GM18505 (cell line): ENCODE results near the gene PON2.

ENCODE experiments used
- ATAC-seq: cut with Tn5 transposase; IDR thresholded peaks from one replicate; pipeline ENCODE4 v1.9.1; 2021; ENCODE audit not compliant: unreplicated experiment
- POLR2A ChIP-seq: IDR thresholded peaks from 4 replicates; pipeline ENCODE4 v1.6.1; 2011; ENCODE audit warnings: borderline replicate concordance; ENCODE audit not compliant: insufficient read depth, insufficient read length; ENCODE audit errors: extremely low read depth

PON2 gene

DNA sequence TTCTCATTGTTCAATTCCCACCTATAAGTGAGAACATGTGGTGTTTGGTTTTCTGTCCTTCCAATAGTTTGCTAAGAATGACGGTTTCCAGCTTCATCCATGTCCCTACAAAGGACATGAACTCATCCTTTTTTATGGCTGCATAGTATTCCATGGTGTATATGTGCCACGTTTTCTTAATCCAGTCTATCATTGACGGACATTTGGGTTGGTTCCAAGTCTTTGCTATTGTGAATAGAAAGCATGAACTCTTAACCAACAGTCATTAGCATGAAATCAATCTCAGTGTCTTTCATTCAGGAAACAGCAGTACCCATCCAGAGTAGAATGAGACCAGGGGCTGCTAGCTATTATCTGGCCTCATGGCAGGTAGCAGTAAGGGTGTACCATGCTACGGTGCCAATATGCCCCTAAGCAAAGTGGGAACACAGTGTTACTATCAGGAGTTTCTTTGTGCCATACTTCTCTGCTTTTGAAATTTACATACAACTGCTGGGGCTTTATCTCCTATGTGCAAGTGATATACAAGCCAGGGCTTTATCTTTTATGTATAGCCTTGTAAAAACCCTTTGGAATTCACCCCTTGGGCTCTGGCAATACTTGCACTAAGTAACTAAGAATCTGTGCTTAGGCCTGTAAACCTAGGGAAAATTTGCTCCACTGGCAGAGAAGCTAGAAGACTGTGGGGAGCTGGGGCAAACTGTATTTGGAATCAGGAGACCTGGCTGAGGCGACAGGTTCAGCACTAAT, 5.4 kb downstream of the PON2 start:
- no peak for ATAC-seq
- no peak for TF ChIP-seq POLR2A

DNA sequence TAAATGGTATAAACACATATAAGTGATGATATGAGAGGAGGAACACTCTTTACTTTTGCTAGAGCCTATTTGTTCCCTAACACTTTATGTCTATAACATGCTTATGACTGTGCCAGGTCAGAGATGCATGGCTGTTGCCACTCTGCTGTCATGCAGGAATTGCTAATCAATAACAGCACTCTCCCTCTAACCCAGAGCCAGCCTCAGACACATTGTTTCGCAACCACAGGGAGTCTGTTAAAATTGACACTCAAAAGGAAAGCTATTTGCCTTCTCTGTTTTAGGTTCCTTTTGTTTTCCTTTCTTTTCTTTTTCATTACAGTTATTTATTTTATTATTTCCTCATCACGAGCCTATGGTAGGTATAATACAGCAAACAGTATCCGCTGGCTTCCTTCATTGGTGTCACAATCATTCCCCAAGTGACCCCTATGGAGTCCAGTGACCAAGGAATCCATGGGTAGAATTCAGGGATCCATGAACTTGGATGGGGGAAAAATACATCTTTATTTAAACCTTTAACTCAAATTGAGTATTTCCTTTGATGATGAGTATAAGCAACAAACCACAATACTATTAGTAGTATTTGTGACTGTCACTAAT, 6.8 kb downstream of the PON2 start:
- TF ChIP-seq POLR2A: no peak
- ATAC-seq: no peak

DNA sequence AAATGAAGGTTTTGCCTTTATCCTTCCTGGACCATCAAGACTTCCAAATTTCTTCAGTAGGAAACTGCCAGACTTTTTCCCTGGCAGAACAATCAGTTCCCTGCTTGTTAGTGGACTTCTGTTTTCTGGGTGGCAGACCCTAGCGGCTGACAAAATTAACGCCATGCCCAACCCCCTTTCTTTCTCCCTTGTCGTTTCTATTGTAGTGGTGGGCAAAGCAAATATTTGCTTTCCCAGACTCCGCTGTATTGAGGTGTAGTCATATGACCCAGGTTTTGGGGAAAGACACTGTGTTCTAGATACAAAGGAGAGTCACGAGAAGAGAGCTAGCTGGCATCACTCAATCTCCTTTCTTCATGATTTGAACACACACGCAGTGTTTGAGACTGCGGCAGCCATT, 7.7 kb downstream of the PON2 start:
- TF ChIP-seq POLR2A: no peak
- no peak for ATAC-seq

DNA sequence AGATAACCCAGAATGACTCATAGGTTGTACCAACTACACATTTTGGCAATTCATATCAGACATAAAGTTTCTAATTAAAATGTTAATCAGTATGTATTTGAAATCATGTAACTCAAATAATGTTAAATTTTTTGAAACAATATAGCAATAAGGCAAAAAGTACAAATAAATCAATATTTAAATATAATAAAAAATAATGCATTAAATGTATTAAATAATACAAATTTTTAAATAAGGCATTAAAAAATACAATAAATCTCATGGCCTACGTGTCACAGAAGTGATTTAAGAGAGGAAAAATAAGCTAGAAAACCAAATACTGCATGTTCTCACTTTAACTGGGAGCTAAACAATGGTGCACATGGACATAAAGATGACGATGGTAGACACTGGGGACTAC, 9.1 kb downstream of the PON2 start:
- no peak for TF ChIP-seq POLR2A
- ATAC-seq: no peak

DNA sequence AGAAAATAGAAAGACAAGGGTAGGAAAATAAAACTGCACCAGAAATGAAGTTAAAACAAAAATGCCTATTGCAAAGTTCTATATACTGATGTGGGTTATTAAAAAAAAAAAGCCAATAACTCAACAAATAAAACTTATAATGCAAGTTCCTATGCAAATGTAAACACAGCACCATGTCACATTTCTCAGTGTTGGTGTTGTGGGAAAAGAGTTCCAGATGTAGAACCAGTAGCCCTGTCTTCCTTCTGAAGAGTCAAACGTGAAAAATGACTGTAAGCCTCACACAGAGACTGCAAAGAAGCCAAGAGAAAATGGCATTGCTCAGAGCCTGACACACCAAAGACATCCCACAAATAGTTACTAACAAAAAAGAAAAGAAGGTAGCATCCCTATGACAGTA, 10.1 kb downstream of the PON2 start:
- no peak for TF ChIP-seq POLR2A
- no peak for ATAC-seq

DNA sequence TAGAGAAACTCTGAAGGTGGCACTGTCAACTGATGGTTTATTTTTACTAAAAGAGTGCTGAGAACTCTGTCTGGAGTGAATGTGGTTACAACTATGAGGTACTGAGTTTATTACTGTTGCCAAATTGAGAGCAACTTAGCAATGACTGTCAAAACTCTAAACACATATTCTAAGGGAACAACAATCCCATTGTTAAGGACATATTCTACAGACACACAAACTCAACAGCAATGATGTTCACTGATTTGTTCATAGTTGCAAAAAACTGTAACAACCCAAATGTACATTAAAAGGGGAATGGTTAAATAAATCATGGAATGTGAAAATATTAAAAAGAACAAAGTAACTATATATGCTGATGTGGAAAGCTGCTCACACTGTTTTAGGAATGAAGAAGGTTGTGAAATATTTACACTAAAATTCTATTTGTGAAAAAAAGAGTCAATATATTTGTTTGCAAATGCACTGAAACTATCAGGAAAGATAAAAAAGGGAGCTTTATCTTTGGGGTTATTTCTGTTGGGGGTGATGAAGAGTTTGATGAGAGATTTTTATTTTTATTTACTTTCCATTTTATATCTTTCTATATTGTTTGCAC, 12.9 kb downstream of the PON2 start:
- no peak for TF ChIP-seq POLR2A
- ATAC-seq: no peak

DNA sequence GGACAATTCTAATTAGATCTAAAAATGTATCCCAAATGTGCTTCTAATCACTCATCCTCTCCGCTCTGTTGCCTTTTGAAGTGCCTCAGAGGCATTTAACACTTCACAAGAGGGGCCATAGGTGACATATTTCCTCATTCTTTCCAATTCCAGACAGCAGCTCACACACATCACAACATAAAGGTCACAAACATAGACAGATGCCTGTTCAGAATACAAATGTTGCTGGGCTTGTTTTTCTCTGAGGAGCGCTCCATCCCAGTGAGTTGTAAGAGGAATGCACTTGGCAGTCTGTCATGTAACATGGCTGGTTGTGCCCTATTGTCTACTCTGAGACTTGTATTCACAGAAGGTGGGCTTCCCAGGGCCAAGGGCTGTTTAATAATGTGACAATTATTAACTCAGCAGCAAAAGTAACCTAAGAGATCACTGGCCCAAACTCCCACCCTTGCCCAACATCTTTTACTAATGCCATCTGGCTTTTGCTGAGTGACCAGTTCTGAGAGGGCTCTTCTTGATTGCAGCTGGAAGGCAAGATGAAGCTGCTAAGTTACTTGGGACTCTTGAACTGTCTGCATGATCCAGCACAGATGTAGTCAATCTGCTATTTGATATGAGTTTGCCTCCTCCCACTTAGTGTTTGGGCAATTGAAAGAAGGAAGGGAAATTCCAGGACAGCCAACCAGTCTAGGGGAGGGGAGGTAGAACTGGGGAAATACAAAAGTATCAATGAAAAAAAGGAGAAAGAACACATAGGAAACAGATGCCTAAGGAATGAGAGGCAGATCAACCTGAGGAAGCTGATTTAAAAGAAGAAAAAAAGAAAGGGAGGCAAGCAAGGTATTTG, 13.6 kb downstream of the PON2 start:
- TF ChIP-seq POLR2A: no peak
- ATAC-seq: no peak

DNA sequence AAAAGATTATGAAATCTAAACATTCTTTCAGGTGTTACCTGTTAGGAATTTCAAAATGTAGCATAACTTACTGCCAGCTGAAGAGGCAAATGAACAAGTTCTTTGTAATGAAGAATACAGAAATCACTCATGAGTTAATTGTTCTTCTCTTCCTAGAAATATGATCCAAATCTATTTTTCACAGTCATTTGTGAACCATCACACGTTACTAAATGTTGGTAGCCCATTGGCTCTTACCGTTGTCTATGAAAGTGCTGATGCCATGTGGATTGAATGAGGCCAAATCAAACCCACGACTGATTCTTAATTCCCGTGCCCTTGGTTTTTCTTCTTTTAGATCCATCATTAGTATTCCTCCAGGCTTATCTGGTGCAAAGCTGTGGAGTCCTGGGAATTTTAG, 22.8 kb downstream of the PON2 start:
- ATAC-seq: no peak
- TF ChIP-seq POLR2A: no peak

DNA sequence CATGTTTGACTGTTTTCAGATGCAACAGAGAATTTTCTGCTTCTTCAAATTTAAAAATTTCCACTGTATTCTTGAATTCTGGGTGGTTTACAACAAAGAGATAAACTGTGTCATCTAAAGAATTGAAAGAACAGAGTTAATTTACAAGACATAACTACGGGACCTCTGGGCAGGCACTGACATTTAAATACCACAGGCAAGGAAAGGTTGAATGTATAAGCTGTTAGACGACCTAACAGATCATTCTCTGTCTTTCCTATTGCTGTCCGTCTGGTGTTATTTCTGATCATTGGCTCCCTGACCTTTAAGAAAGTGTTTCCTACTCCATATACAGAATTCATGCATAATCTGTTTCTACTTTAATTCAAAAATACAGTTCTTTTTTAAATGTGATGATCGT, 23.2 kb downstream of the PON2 start:
- TF ChIP-seq POLR2A: no peak
- ATAC-seq: no peak

DNA sequence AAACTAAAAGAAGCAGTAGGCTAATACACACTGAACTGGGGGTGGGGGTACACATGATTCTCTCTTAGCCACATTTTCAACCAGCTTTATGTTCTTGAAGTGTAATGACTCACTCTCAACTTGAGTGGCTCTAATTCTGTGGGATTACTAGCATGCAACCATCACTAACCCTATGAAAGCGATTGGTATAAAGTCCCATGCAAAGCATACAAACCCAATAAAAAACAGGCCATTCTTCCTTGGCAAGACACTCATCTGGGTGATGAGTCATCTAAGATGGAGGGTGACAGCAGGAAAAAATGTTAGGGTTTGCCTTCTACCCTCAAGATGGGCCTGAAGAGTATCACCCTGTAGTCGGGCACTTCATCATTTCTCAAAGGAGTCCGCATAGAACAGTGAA, 23.8 kb downstream of the PON2 start:
- no peak for TF ChIP-seq POLR2A
- ATAC-seq: no peak

DNA sequence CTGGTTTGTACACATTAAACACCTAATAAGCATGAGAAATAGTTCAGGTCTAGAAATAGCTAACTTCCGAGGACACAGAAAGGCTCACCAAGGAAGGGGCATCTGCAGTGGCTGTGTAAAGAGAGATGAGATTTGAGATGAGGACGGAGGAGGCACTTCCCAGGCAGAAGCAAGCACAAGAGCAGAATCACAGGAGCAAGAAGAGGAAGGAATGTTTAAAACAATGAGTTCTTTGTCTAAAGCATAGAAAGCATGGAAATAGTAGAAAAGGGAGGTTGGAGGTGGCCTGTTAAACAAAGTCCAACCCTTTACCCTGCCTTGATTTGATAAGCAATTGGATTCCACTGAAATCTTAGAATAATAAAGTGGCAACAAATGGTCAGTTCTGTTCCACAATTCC, 27.1 kb downstream of the PON2 start:
- TF ChIP-seq POLR2A: no peak

DNA sequence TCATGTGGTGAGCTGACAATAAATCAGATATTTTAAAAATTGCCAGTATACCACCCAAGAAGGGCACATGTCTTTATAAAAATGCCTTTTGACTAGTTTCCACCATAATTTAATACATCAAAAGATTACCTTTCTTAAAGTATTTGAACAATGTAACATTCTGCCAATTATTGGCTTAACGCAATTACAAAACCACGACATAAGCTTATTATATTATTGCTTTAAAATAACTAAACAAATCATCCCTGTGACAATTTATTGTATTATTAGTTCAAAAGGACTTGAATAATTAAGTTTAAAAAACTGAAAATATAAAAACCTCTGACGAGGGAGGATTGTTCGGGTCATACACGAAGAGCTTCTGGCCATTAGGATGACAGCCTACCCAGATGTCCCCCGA, 29.0 kb downstream of the PON2 start:
- TF ChIP-seq POLR2A: no peak
- no peak for ATAC-seq

More for the DNA sequence above, 27.1 kb downstream of the PON2 start:
- no peak for ATAC-seq

DNA sequence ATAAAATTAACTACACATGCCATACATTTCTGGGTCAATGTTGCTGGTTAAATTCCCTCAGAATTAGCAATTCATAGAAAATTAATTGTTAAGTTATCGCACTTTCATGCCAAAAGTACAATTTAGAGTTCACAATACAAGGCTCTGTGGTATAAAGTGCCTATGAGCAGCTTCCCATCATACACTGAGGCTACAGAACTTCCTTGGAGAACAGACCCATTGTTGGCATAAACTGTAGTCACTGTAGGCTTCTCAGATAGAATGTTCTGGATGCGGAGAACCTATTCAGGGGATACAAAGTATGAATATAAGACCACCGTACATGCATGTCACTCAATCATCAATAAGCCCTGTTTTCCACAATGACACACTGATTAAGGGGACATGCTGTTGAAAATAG, 29.6 kb downstream of the PON2 start:
- no peak for ATAC-seq
- TF ChIP-seq POLR2A: no peak
